CD14-positive monocyte (primary cell): ENCODE measurements around the gene HLTF. TPM values are rescaled to one million over a fixed set of nuclear protein-coding genes. Genes with fewer than 3 reads are reported as not detected.

Experiments
- DNase-seq, 3 donors: peaks; one replicate each; pipeline ENCODE4 v3.0.0-alpha.2; 2011 to 2022
- H2AFZ ChIP-seq: 2 replicates; pipeline ENCODE4 v1.6.0; 2012; ENCODE audit warnings: mild to moderate bottlenecking, low read depth, low read length, inconsistent platforms; ENCODE audit not compliant: insufficient read depth, poor library complexity, severe bottlenecking
- H3K27ac ChIP-seq, 2 donors: 1 replicate in 1 of 2; 2 replicates in 1 of 2; pipeline ENCODE4 v1.5.1; 2012 to 2013; ENCODE audit warnings: low read length in 2 of 2, control low read depth in 1 of 2, inconsistent platforms in 1 of 2, low read depth in 1 of 2, mild to moderate bottlenecking in 1 of 2
- H3K27me3 ChIP-seq, 2 donors: one replicate each; pipeline versions ENCODE4 v1.6.0 to v1.6.1; 2011 to 2013; ENCODE audit warnings: low read length in 2 of 2; ENCODE audit not compliant: control insufficient read depth in 2 of 2, insufficient read depth in 2 of 2
- H3K36me3 ChIP-seq, 2 donors: replicated peaks in 1 of 2; 1 replicate in 1 of 2; 2 replicates in 1 of 2; pipeline versions ENCODE4 v1.5.1 to v1.6.1; 2012 to 2013; ENCODE audit warnings: low read length in 2 of 2, control low read depth in 1 of 2, inconsistent platforms in 1 of 2, mild to moderate bottlenecking in 1 of 2; ENCODE audit not compliant: insufficient read depth in 2 of 2, control insufficient read depth in 1 of 2
- H3K4me1 ChIP-seq, 2 donors: 1 replicate in 1 of 2; 2 replicates in 1 of 2; pipeline versions ENCODE4 v1.5.1 to v1.6.1; 2012 to 2013; ENCODE audit warnings: low read length in 2 of 2, control low read depth in 1 of 2, inconsistent platforms in 1 of 2, mild to moderate bottlenecking in 1 of 2, moderate library complexity in 1 of 2; ENCODE audit not compliant: insufficient read depth in 2 of 2, control insufficient read depth in 1 of 2
- H3K4me2 ChIP-seq: replicated peaks from 2 replicates; pipeline ENCODE3; 2012; ENCODE audit warnings: low read length, moderate library complexity, mild to moderate bottlenecking; ENCODE audit not compliant: poor library complexity, severe bottlenecking; ENCODE audit errors: extremely low read depth
- H3K4me3 ChIP-seq, 3 experiments: fragments of 200-600 bp in 1 of 3; sonication (generic) in 1 of 3; replicated peaks in 1 of 3; 1 replicate in 2 of 3; 2 replicates in 1 of 3; pipeline ENCODE4 v1.5.1; 2011 to 2013; ENCODE audit warnings: low read length in 3 of 3, mild to moderate bottlenecking in 3 of 3, control low read depth in 2 of 3, low read depth in 2 of 3, inconsistent platforms in 1 of 3, moderate library complexity in 1 of 3
- H3K79me2 ChIP-seq: 2 replicates; pipeline ENCODE4 v1.6.0; 2012; ENCODE audit warnings: mild to moderate bottlenecking, control low read depth, inconsistent platforms, low read length, moderate library complexity; ENCODE audit not compliant: insufficient read depth
- H3K9ac ChIP-seq: 2 replicates; pipeline ENCODE4 v1.6.0; 2017; ENCODE audit warnings: low read length, mild to moderate bottlenecking; ENCODE audit not compliant: insufficient read depth, poor library complexity, severe bottlenecking
- H3K9me3 ChIP-seq, 2 donors: replicated peaks in 1 of 2; 1 replicate in 1 of 2; 2 replicates in 1 of 2; pipeline versions ENCODE4 v1.5.1 to v1.6.1; 2012 to 2013; ENCODE audit warnings: low read length in 2 of 2, control low read depth in 1 of 2; ENCODE audit not compliant: control insufficient read depth in 1 of 2, insufficient read depth in 1 of 2
- H4K20me1 ChIP-seq: 2 replicates; pipeline ENCODE4 v1.6.0; 2012; ENCODE audit warnings: mild to moderate bottlenecking, low read length, control low read depth, moderate library complexity; ENCODE audit not compliant: insufficient read depth
- H3K27ac Mint-ChIP-seq, 7 donors: one replicate each; pipeline ENCODE4 v1.8.0; 2020; ENCODE audit warnings: mild to moderate bottlenecking in 7 of 7, mixed read lengths in 7 of 7, moderate library complexity in 6 of 7, inconsistent platforms in 2 of 7
- H3K27me3 Mint-ChIP-seq, 3 donors: one replicate each; pipeline ENCODE4 v1.8.0; 2021 to 2022; ENCODE audit warnings: low read depth in 3 of 3, mild to moderate bottlenecking in 3 of 3, mixed read lengths in 3 of 3, moderate library complexity in 3 of 3, inconsistent platforms in 1 of 3
- H3K36me3 Mint-ChIP-seq, 2 donors: one replicate each; pipeline ENCODE4 v1.8.0; 2020; ENCODE audit warnings: mixed read lengths in 2 of 2, inconsistent platforms in 1 of 2, mild to moderate bottlenecking in 1 of 2
- H3K4me1 Mint-ChIP-seq: one replicate; pipeline ENCODE4 v1.8.0; 2020; ENCODE audit warnings: mild to moderate bottlenecking, mixed read lengths
- H3K4me3 Mint-ChIP-seq, 2 donors: one replicate each; pipeline ENCODE4 v1.8.0; 2020; ENCODE audit warnings: mild to moderate bottlenecking in 2 of 2, mixed read lengths in 2 of 2, moderate library complexity in 1 of 2
- H3K9me3 Mint-ChIP-seq, 7 donors: one replicate each; pipeline ENCODE4 v1.8.0; 2020 to 2022; ENCODE audit warnings: mixed read lengths in 7 of 7, mild to moderate bottlenecking in 6 of 7, moderate library complexity in 6 of 7, inconsistent platforms in 2 of 7
- WGBS: methylation state at CpG from one replicate; pipeline ENCODE4 v1.1.5; 2013; ENCODE audit warnings: missing lambda C conversion rate; ENCODE audit not compliant: insufficient coverage; 5-methylcytosine and 5-hydroxymethylcytosine counted together
- intact Hi-C, 2 donors: fragments of 100-400 bp; cut with micrococcal nuclease; formaldehyde crosslinking; loops; one replicate each; pipeline versions ENCODE4 v1.15.0 to v1.15.1; 2023
- polyA plus RNA-seq, 3 donors: library from polyadenylated mRNA; depleted of rRNA in 1 of 3; unstranded in 2 of 3; stranded (reverse) in 1 of 3; fragments of 300-500 nt in 2 of 3; fragments of >200 nt in 1 of 3; fragmentation: Illumina TruSeq in 2 of 3; gene quantifications; 1 replicate in 2 of 3; 2 replicates in 1 of 3; pipeline ENCODE4 v1.2.3, GENCODE V29; 2012 to 2021
- TF ChIP-seq, protein P1 (sequence below): fragments of 200-600 bp; IDR thresholded peaks from one replicate; pipeline ENCODE4 v1.8.0; 2022; ENCODE audit warnings: antibody characterized with exemption, mild to moderate bottlenecking

The HLTF gene
- polyA plus RNA-seq, 3 donors, result 2.0 to 4.6 (median 2.7) TPM

DNA sequence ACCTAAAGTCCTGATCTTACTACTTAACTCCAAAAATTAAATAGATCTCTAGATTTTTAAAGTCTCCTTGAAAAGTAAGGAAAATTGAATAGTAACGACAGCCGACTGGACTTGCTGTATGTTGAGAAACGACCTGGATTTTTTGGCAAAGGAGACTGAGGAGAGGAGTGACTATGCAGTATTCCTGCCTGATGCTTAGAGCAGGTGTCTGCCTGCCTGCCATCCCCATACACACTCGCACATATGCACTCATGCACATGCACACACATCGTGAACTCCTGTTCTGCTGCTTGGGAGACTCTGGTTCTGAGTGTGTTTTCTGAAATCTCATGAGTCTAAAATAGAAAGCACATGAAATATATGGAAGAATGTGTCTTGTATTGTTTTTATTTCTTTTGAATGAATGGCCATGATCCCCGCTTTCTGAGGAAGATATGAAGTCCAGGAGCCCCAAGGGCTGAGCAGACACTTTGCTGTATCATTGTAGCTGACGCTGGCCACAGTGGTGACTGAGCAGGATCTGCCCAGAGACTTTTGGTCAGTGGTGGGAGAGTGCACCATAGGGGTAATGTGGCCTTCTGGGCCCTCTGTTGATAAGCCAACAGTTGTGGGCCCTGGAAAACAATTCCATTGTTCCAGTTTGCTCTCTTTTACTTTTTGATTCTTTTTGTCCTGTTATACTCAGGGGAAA lies 78.6 kb downstream of the HLTF start:
- no peaks in the 10 kb centered on the region for H3K9me3 Mint-ChIP-seq
- H3K4me3 Mint-ChIP-seq, result no peak overlapping the region
- intact Hi-C loops, result no loop called here
- Histone ChIP-seq H3K27ac (no peak overlapping the region), H3K9ac (no peak overlapping the region), H4K20me1 (peaks cover 34% of the 10 kb centered on the region), H3K79me2 (peaks cover 4% of the 10 kb centered on the region), H3K4me2 (no peak overlapping the region), H3K9me3 (no peaks in the 10 kb centered on the region), H3K4me3 (no peak overlapping the region), H2AFZ (no peak overlapping the region), H3K27me3 (no peaks in the 10 kb centered on the region), H3K4me1 (no peaks in the 10 kb centered on the region), H3K36me3 (peaks cover 90 to 91% of the 10 kb centered on the region in 2 donors)
- H3K4me1 Mint-ChIP-seq, result no peaks in the 10 kb centered on the region
- peak overlapping the region in 3 of 7 donors; percentile 27 to 78 (median 37) for H3K27ac Mint-ChIP-seq
- 100% methylated on average over 2 of the region's 7 CpGs for WGBS
- H3K36me3 Mint-ChIP-seq, result peaks cover 67 to 84% of the 10 kb centered on the region in 2 donors
- TF ChIP-seq, protein P1, sequence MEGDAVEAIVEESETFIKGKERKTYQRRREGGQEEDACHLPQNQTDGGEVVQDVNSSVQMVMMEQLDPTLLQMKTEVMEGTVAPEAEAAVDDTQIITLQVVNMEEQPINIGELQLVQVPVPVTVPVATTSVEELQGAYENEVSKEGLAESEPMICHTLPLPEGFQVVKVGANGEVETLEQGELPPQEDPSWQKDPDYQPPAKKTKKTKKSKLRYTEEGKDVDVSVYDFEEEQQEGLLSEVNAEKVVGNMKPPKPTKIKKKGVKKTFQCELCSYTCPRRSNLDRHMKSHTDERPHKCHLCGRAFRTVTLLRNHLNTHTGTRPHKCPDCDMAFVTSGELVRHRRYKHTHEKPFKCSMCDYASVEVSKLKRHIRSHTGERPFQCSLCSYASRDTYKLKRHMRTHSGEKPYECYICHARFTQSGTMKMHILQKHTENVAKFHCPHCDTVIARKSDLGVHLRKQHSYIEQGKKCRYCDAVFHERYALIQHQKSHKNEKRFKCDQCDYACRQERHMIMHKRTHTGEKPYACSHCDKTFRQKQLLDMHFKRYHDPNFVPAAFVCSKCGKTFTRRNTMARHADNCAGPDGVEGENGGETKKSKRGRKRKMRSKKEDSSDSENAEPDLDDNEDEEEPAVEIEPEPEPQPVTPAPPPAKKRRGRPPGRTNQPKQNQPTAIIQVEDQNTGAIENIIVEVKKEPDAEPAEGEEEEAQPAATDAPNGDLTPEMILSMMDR, result no peak
- no peaks in the 10 kb centered on the region for H3K27me3 Mint-ChIP-seq
- no peak for DNase-seq

DNA sequence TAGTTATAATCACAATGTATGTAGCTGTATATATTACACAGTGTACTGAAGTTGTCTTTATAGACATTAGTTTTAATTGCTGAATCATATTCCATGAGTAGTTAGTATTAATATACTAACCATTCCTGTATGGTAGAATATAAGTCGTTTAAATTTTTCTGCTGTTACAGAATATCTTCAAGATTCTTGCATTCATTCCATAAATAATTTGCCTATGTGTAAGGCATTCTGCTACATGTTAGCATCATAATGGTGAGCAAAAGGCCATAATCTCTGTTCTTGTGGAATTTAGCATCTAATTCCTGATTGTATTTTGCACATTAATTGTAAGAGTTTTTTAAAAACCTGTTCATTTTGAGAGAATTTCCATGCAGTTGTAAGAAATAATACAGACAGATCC lies 80.9 kb downstream of the HLTF start:
- H3K27ac Mint-ChIP-seq, result peak overlapping the region in 1 of 7 donors; percentile 13
- H3K27me3 Mint-ChIP-seq, result no peaks in the 10 kb centered on the region
- no peaks in the 10 kb centered on the region for H3K9me3 ChIP-seq
- H3K4me1 Mint-ChIP-seq, result peaks cover 9% of the 10 kb centered on the region
- intact Hi-C loops, result no loop called here
- no peak overlapping the region for H3K27ac ChIP-seq
- H3K4me2 ChIP-seq, result no peak overlapping the region
- peaks cover 64 to 80% of the 10 kb centered on the region in 2 donors for H3K36me3 Mint-ChIP-seq
- peaks cover 0 to 5% of the 10 kb centered on the region in 2 donors for H3K4me1 ChIP-seq
- H3K4me3 ChIP-seq, result no peak overlapping the region
- no peak for DNase-seq
- H3K79me2 ChIP-seq, result peaks cover 17% of the 10 kb centered on the region
- peaks cover 76 to 86% of the 10 kb centered on the region in 2 donors for H3K36me3 ChIP-seq
- no peak overlapping the region for H2AFZ ChIP-seq
- no peak overlapping the region for H3K9ac ChIP-seq
- H4K20me1 ChIP-seq, result peaks cover 49% of the 10 kb centered on the region
- WGBS, result no CpG with 5 or more reads among the region's 1 CpG
- H3K27me3 ChIP-seq, result no peaks in the 10 kb centered on the region
- H3K4me3 Mint-ChIP-seq, result no peak overlapping the region
- TF ChIP-seq, protein P1, result no peak
- no peaks in the 10 kb centered on the region for H3K9me3 Mint-ChIP-seq
